Measurements from ENCODE around the gene FASTKD1. TPM values are rescaled to one million over a fixed set of nuclear protein-coding genes. Genes with fewer than 3 reads are reported as not detected.

Gene FASTKD1, protein sequence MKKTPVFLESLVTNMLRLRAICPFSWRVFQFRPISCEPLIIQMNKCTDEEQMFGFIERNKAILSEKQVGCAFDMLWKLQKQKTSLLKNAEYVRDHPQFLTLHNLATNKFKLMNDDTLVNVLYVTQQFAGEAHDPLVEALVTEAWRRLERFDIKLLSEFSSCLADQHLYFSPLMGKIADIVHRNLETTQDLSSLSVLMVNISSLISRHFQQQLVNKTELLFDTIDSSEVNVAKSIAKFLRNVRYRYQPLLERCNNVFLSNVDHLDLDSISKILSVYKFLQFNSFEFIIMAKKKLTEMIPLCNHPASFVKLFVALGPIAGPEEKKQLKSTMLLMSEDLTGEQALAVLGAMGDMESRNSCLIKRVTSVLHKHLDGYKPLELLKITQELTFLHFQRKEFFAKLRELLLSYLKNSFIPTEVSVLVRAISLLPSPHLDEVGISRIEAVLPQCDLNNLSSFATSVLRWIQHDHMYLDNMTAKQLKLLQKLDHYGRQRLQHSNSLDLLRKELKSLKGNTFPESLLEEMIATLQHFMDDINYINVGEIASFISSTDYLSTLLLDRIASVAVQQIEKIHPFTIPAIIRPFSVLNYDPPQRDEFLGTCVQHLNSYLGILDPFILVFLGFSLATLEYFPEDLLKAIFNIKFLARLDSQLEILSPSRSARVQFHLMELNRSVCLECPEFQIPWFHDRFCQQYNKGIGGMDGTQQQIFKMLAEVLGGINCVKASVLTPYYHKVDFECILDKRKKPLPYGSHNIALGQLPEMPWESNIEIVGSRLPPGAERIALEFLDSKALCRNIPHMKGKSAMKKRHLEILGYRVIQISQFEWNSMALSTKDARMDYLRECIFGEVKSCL
- 10 to 100 TPM in 2 of 7 donors, 1 to 10 TPM in 5; 3.6 to 14.1 (median 8.0) TPM for total RNA-seq
- 1 to 10 TPM; 1.9 to 9.7 TPM for polyA plus RNA-seq
- long read RNA-seq, donor 1, partial matches to known transcripts = 2 of 2 reads
- long read RNA-seq, donor 1, other reads (novel, unspliced or antisense) = 0 of 2 reads
- long read RNA-seq, donor 2, partial matches to known transcripts = 341 of 433 reads
- long read RNA-seq, donor 2, other reads (novel, unspliced or antisense) = 90 of 433 reads
- long read RNA-seq, donor 3 = 0 reads

DNA sequence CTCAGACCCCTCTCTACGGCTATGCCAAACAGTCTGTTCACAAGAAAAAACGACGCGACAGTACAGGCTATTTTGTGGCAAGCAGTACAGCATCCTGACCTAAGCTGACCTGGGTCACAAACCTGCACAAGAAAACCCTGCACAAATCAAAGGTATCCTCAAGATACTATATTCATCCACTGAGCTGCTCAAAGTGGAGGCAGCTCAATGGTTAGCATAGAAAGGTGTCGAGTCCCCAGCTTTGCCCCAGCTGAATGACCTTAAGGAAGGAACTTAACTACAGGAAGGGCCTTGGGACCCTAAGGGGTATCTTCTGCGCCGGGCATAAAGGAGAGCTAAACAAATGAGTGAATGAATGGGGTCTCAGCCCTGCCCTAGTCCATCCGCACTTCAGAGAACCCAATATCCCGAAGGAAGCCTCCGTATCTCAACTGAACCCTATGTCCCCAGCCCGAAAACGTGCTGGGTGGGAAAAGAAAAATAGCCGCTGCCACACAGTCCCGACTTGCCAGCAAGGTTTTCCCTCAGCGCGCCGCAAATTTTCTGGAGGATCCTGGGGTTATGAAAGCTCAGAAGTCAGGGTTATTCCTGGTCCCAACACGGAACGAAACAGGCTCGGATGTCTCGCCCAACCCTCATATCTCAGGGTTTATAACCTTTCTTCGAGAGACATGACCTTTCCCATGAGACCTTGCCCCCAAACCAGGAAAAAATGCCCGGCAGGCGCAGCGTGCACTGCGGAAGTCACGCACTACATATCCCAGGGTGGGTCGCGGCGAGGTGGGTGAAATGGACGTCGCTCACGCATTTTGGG is at the start of gene FASTKD1:
Gene FASTKD1, minus strand, starts transcription at position 706 of the 814 bp plus-strand sequence. CDS start 1,836 bp downstream, outside the sequence.
- TF ChIP-seq EP300 (IDR thresholded peaks at IDR 0.05) (no peak), POLR2A (IDR thresholded peaks at IDR 0.05) (no peak)
- TF ChIP-seq, protein P1, sequence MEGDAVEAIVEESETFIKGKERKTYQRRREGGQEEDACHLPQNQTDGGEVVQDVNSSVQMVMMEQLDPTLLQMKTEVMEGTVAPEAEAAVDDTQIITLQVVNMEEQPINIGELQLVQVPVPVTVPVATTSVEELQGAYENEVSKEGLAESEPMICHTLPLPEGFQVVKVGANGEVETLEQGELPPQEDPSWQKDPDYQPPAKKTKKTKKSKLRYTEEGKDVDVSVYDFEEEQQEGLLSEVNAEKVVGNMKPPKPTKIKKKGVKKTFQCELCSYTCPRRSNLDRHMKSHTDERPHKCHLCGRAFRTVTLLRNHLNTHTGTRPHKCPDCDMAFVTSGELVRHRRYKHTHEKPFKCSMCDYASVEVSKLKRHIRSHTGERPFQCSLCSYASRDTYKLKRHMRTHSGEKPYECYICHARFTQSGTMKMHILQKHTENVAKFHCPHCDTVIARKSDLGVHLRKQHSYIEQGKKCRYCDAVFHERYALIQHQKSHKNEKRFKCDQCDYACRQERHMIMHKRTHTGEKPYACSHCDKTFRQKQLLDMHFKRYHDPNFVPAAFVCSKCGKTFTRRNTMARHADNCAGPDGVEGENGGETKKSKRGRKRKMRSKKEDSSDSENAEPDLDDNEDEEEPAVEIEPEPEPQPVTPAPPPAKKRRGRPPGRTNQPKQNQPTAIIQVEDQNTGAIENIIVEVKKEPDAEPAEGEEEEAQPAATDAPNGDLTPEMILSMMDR (IDR thresholded peaks at IDR 0.05) = no peak
- Histone ChIP-seq H3K4me1 (ENCODE audit: insufficient read depth) (peaks cover 2% of the 10 kb centered on the region), H3K9me3 (no peaks in the 10 kb centered on the region), H3K36me3 (no peaks in the 10 kb centered on the region), H3K27ac (peak within 1 kb of the TSS in 1 of 2 donors; percentile 40), H3K4me3 (peak within 1 kb of the TSS; percentile 47), H3K27me3 (no peaks in the 10 kb centered on the region)
- 1 to 2% (median 1%) methylated on average over 33 of the region's 33 CpGs for WGBS, 3 donors
- intact Hi-C loops (cut with DNase I) = no loop called here
- DNase-seq = peak; percentile 77 to 88 (median 83)

DNA sequence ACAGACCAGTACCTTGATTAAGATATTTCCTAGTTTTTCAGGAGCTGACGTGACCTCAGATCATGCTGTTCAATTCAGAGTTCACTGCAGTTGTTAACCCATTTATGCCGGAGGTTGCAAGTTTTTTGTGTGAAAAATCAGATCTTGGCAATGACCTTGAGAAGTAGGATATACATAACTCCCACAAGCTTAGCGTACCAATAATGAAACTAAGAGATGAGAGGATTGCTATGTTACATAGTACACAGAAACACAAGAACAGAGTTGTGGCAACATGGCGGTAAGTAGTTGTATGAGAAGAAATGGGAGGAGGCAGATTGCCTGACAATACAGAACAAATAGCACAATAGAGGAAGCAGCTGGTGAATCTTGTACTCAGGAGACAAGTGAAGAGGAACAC is 49.6 kb upstream of the FASTKD1 start:
- intact Hi-C loops (cut with DNase I) = no loop called here
- TF ChIP-seq EP300 (IDR thresholded peaks at IDR 0.05) = no peak
- TF ChIP-seq POLR2A (IDR thresholded peaks at IDR 0.05) = no peak
- TF ChIP-seq, protein P1 (IDR thresholded peaks at IDR 0.05) = no peak
- Histone ChIP-seq H3K27me3 (no peaks in the 10 kb centered on the region), H3K27ac (no peak overlapping the region), H3K9me3 (no peaks in the 10 kb centered on the region), H3K36me3 (no peaks in the 10 kb centered on the region), H3K4me1 (ENCODE audit: insufficient read depth) (peaks cover 1% of the 10 kb centered on the region), H3K4me3 (no peak overlapping the region)
- 47 to 67% (median 55%) methylated on average over 4 of the region's 4 CpGs for WGBS, 3 donors
- DNase-seq = no peak

DNA sequence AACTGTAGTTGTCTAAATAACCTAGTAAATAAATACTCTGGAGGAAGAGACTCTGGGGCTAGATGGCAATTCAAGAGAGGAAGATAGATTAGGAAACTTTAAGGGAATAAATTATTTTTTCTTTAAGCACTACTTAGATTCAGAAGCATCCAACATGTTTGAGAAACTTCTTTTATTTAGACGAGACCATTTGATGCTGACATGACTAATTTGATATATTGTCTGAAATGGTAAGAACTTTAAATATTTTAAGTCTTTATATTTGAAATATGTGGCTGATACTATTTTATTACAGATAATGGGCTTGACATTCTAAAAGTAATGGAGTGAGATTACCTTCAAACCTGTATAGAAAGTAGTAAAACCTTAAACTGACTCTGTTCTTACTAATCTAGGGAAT is 46.8 kb upstream of the FASTKD1 start:
- DNase-seq = no peak

More for the DNA sequence above, 46.8 kb upstream of the FASTKD1 start:
- Histone ChIP-seq H3K4me1 (ENCODE audit: insufficient read depth) (no peaks in the 10 kb centered on the region), H3K36me3 (no peaks in the 10 kb centered on the region), H3K27me3 (no peaks in the 10 kb centered on the region), H3K27ac (no peak overlapping the region), H3K4me3 (no peak overlapping the region), H3K9me3 (no peaks in the 10 kb centered on the region)
- intact Hi-C loops (cut with DNase I) = no loop called here
- 67 to 80% (median 77%) methylated on average over 1 of the region's 1 CpG for WGBS, 3 donors
- TF ChIP-seq, protein P1 (IDR thresholded peaks at IDR 0.05) = no peak
- TF ChIP-seq POLR2A (IDR thresholded peaks at IDR 0.05) (no peak), EP300 (IDR thresholded peaks at IDR 0.05) (no peak)

Measured in ovary (tissue), 10 donors.